Upper lobe of right lung (tissue), 1 donor: ENCODE results near the gene ITGA8. TPM values are rescaled to one million over a fixed set of nuclear protein-coding genes. Genes with fewer than 3 reads are reported as not detected.

Source experiments
- ATAC-seq: fragments of 200-7000 bp; cut with Tn5 transposase; one replicate; pipeline ENCODE4 v1.9.1; 2020; ENCODE audit warnings: mild to moderate bottlenecking, moderate library complexity
- DNase-seq: peaks from one replicate; pipeline ENCODE4 v3.0.0-alpha.2; 2020
- H3K27ac ChIP-seq: fragments of 200-600 bp; one replicate; pipeline ENCODE4 v1.8.0; 2022
- H3K27me3 ChIP-seq: fragments of 200-600 bp; one replicate; pipeline ENCODE4 v1.8.0; 2022; ENCODE audit warnings: mild to moderate bottlenecking
- H3K36me3 ChIP-seq: fragments of 200-600 bp; one replicate; pipeline ENCODE4 v1.8.0; 2022
- H3K4me1 ChIP-seq: fragments of 200-600 bp; one replicate; pipeline ENCODE4 v1.8.0; 2022
- H3K4me3 ChIP-seq: fragments of 200-600 bp; one replicate; pipeline ENCODE4 v1.8.0; 2022; ENCODE audit warnings: mild to moderate bottlenecking
- H3K9me3 ChIP-seq: fragments of 200-600 bp; one replicate; pipeline ENCODE4 v1.8.0; 2022
- intact Hi-C: fragments of 100-400 bp; cut with DNase I; formaldehyde crosslinking; loops from one replicate; pipeline ENCODE4 v1.11.0; 2022
- total RNA-seq: library from RNA; stranded (reverse); fragmentation: NEBNext Ultra II Directional; extraction: Animal tissue kit (Norgen Biotek cat#: 25700); gene quantifications from one replicate; pipeline ENCODE4 v1.2.1, GENCODE V29; 2021
- TF ChIP-seq, protein P1 (sequence below): fragments of 200-600 bp; IDR thresholded peaks from one replicate; pipeline ENCODE4 v1.8.0; 2022; ENCODE audit warnings: antibody characterized with exemption
- donor health status: DM: no; HTN: yes; CAD: no; lungs with severe emphysema.

The ITGA8 gene
- total RNA-seq, 1 donor from 2014 or later: 33.9 TPM

DNA sequence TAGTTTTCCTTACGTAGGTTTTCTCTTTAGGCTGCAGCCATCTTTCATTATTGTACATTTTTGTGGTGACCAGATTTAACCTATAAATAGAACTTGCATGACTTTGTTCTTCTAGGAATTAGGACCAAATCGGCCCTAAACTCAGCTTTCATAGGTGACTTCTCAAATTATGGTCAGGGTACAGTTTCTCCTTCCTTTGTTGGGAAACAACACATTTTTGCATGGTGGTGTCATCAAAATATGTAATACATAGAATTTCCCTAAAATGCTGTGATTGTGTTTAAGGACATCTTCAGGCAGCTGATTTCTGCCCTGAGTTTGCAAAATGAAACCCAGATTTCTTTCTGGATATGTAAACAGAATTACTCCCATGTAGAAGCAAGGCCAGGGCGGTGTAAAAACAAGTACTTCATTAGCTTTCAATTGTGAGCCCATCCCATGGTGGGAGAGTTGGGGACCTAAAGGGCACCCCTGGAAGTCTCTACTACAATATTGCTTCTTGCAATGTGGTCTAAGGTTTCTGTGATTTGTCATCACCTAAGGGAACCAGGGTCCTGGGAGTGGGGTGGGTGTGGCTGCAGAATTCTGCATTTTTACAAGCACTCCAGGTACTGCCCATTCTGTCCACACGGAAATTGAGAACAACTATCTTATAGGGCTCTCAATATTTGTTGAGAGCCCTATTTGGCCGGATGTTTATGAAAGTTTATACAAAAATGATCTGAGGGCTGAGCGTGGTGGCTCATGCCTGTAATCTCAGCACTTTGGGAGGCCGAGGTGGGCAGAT is 227.7 kb downstream of the ITGA8 start:
- ATAC-seq: no peak
- Histone ChIP-seq H3K9me3 (no peaks in the 10 kb centered on the region), H3K4me1 (no peaks in the 10 kb centered on the region), H3K4me3 (no peak overlapping the region), H3K27ac (no peak overlapping the region), H3K27me3 (no peaks in the 10 kb centered on the region), H3K36me3 (no peaks in the 10 kb centered on the region)
- intact Hi-C loops: no loop called here
- no peak for DNase-seq
- TF ChIP-seq, protein P1, sequence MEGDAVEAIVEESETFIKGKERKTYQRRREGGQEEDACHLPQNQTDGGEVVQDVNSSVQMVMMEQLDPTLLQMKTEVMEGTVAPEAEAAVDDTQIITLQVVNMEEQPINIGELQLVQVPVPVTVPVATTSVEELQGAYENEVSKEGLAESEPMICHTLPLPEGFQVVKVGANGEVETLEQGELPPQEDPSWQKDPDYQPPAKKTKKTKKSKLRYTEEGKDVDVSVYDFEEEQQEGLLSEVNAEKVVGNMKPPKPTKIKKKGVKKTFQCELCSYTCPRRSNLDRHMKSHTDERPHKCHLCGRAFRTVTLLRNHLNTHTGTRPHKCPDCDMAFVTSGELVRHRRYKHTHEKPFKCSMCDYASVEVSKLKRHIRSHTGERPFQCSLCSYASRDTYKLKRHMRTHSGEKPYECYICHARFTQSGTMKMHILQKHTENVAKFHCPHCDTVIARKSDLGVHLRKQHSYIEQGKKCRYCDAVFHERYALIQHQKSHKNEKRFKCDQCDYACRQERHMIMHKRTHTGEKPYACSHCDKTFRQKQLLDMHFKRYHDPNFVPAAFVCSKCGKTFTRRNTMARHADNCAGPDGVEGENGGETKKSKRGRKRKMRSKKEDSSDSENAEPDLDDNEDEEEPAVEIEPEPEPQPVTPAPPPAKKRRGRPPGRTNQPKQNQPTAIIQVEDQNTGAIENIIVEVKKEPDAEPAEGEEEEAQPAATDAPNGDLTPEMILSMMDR: no peak

DNA sequence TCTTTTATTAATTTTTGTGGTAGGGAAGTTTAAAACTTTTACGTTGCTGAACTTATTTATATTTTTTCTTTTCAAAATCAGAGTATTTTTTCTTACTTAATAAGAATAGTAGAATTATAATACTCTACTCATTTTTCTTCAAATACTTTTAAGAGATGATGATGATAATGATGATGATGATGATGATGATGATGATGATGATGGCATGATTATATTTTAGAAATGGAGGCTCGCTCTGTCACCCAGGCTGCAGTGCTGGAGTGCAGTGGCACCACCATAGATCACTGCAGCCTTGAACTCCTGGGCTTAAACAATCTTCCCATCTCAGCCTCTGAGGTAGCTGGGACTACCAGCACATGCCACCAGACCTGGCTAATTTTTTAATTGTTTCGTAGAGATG is 230.3 kb downstream of the ITGA8 start:
- H3K4me1 ChIP-seq: peaks cover 5% of the 10 kb centered on the region
- no peaks in the 10 kb centered on the region for H3K9me3 ChIP-seq
- H3K27ac ChIP-seq: no peak overlapping the region
- intact Hi-C loops: no loop called here
- H3K4me3 ChIP-seq: no peak overlapping the region
- DNase-seq (no peak), ATAC-seq (no peak)
- no peaks in the 10 kb centered on the region for H3K36me3 ChIP-seq
- TF ChIP-seq, protein P1: no peak
- H3K27me3 ChIP-seq: no peaks in the 10 kb centered on the region

DNA sequence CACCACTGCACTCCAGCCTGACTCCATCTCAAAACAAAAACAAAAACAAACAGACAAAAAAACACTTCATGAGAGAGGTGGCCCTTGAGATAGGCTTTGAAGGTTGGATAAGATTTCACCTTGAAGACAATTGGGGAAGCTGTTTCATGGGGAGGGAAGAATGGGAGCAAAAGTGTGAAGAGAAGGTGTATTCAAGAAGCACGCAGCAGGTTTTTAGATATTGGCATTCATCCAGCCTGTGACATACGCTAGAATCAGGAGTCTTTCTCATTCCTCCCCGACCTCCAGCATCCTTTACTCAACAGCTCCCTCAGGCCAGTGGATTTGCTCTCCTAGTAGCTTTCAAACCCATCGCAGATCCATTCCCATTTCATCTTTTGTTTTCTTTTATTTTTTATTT is 232.3 kb downstream of the ITGA8 start:
- DNase-seq (no peak), ATAC-seq (no peak)
- Histone ChIP-seq H3K27me3 (no peaks in the 10 kb centered on the region), H3K4me1 (peaks cover 5% of the 10 kb centered on the region), H3K9me3 (no peaks in the 10 kb centered on the region), H3K36me3 (no peaks in the 10 kb centered on the region), H3K27ac (no peak overlapping the region), H3K4me3 (no peak overlapping the region)
- intact Hi-C loops: no loop called here
- TF ChIP-seq, protein P1: no peak

DNA sequence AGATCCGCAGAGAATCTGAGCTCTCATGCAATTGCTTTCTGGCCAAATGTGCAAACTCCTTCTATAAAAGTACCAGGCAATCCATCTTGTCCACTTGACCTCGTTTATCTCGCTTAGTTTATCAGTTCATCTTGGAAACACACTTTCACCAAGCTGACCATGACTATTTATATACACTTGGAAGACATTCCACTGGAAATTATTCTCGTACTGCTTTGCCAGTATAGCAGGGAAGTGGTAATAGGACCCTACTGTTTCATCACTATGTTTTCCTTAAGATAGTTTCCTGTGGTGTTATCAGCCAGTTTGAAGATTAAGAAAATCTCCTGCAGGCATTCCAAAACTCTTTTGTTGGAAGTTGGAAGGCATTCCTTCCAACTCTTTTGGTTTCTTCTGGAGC is 233.3 kb downstream of the ITGA8 start:
- ATAC-seq (no peak), DNase-seq (no peak)
- Histone ChIP-seq H3K27me3 (no peaks in the 10 kb centered on the region), H3K9me3 (no peaks in the 10 kb centered on the region), H3K27ac (no peak overlapping the region), H3K4me3 (no peak overlapping the region), H3K36me3 (no peaks in the 10 kb centered on the region), H3K4me1 (peaks cover 5% of the 10 kb centered on the region)
- intact Hi-C loops: no loop called here
- TF ChIP-seq, protein P1: no peak

DNA sequence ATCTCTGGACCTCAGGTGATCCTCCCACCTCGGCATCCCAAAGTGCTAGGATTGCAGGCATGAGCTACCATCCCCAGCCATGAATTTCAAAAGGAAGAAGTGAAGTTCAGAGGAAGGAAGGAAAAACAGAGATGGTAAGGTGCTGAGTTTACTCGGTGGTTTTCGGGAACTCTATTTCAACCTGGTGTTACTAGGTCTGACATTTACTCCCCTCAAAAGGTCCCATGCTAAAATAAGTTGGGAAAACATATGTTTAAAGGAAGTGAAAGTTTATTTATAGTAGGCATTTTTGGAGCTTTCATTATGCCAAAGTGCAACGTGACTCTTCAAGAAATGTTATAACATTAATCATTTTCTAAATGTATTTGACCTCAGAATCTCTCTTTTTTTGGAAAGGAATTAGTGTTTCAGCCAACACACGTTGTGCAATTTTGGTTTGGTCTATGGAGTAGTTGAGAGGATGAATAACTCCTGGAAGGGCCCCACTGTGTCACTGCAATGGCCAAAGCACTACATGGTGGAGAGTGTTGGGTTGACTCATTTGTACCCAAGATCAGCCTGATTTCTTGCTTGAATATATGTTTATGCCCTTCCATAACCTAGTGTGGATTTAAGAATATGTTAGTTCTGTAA is 233.9 kb downstream of the ITGA8 start:
- no peak for DNase-seq
- Histone ChIP-seq H3K27me3 (no peaks in the 10 kb centered on the region), H3K27ac (no peak overlapping the region), H3K4me3 (no peak overlapping the region), H3K9me3 (no peaks in the 10 kb centered on the region), H3K36me3 (no peaks in the 10 kb centered on the region), H3K4me1 (peaks cover 5% of the 10 kb centered on the region)
- no peak for ATAC-seq
- TF ChIP-seq, protein P1: no peak
- intact Hi-C loops: no loop called here
